GM23338 (cell line): ENCODE measurements around the gene FAM136A. TPM values are rescaled to one million over a fixed set of nuclear protein-coding genes. Genes with fewer than 3 reads are reported as not detected.

Experiments
- ATAC-seq: fragments of 200-7000 bp; cut with Tn5 transposase; 3 replicates; pipeline ENCODE4 v1.9.1; 2020
- DNase-seq: peaks from one replicate; pipeline ENCODE4 v3.0.0-alpha.2; 2015; ENCODE audit warnings: low spot score
- H2AFZ ChIP-seq: fragments of 200-600 bp; sonication (generic); 2 replicates; pipeline ENCODE4 v1.8.0; 2016; ENCODE audit warnings: antibody characterized with exemption, mild to moderate bottlenecking, moderate library complexity
- H3F3A ChIP-seq: fragments of 200-600 bp; sonication (generic); replicated peaks from 2 replicates; pipeline ENCODE4 v1.8.0; 2017; ENCODE audit warnings: antibody characterized with exemption, mixed run types, low read depth
- H3K27ac ChIP-seq: fragments of 200-600 bp; sonication (generic); 2 replicates; pipeline ENCODE4 v1.6.1; 2016; ENCODE audit warnings: low read depth
- H3K27me3 ChIP-seq: fragments of 200-600 bp; sonication (generic); 2 replicates; pipeline ENCODE4 v1.8.0; 2016; ENCODE audit warnings: mild to moderate bottlenecking, mixed run types, moderate library complexity; ENCODE audit not compliant: insufficient read depth
- H3K36me3 ChIP-seq: fragments of 200-600 bp; sonication (generic); 2 replicates; pipeline ENCODE4 v1.8.0; 2016; ENCODE audit warnings: mild to moderate bottlenecking; ENCODE audit not compliant: insufficient read depth
- H3K4me1 ChIP-seq: fragments of 200-600 bp; sonication (generic); 2 replicates; pipeline ENCODE4 v1.8.0; 2016; ENCODE audit warnings: mild to moderate bottlenecking, moderate library complexity; ENCODE audit not compliant: insufficient read depth
- H3K4me2 ChIP-seq: fragments of 200-600 bp; sonication (generic); 2 replicates; pipeline ENCODE4 v1.7.1; 2017; ENCODE audit warnings: mixed run types
- H3K4me3 ChIP-seq: fragments of 200-600 bp; sonication (generic); 2 replicates; pipeline ENCODE4 v1.6.1; 2016; ENCODE audit warnings: mixed run types
- H3K79me2 ChIP-seq: fragments of 200-600 bp; sonication (generic); replicated peaks from 2 replicates; pipeline ENCODE4 v1.8.0; 2017; ENCODE audit warnings: mild to moderate bottlenecking; ENCODE audit not compliant: insufficient read depth
- H3K9me2 ChIP-seq: fragments of 200-600 bp; sonication (generic); 2 replicates; pipeline ENCODE4 v1.8.0; 2017; ENCODE audit not compliant: insufficient read depth
- H4K20me1 ChIP-seq: fragments of 200-600 bp; sonication (generic); replicated peaks from 2 replicates; pipeline ENCODE4 v1.8.0; 2017; ENCODE audit warnings: mild to moderate bottlenecking; ENCODE audit not compliant: insufficient read depth
- H3K27ac Mint-ChIP-seq: 2 replicates; pipeline ENCODE4 v1.8.0; 2020; ENCODE audit warnings: inconsistent platforms, mild to moderate bottlenecking, moderate library complexity, mixed read lengths
- H3K27me3 Mint-ChIP-seq: 3 replicates; pipeline ENCODE4 v1.8.0; 2022; ENCODE audit warnings: low read depth, mild to moderate bottlenecking, moderate library complexity, mixed read lengths, inconsistent platforms; ENCODE audit not compliant: insufficient read depth, poor library complexity
- H3K36me3 Mint-ChIP-seq: 3 replicates; pipeline ENCODE4 v1.8.0; 2021; ENCODE audit warnings: low read depth, mild to moderate bottlenecking, inconsistent platforms, moderate library complexity, mixed read lengths
- H3K4me1 Mint-ChIP-seq: 3 replicates; pipeline ENCODE4 v1.8.0; 2020; ENCODE audit warnings: mild to moderate bottlenecking, inconsistent platforms, mixed read lengths
- H3K4me3 Mint-ChIP-seq: 3 replicates; pipeline ENCODE4 v1.8.0; 2021; ENCODE audit warnings: moderate library complexity, mild to moderate bottlenecking, inconsistent platforms, mixed read lengths
- H3K9me3 Mint-ChIP-seq: 3 replicates; pipeline ENCODE4 v1.8.0; 2020; ENCODE audit warnings: moderate library complexity, mild to moderate bottlenecking, inconsistent platforms, mixed read lengths
- EZH2 ChIP-seq: fragments of 200-600 bp; sonication (generic); IDR thresholded peaks from one replicate; pipeline ENCODE4 v1.8.0; 2017; ENCODE audit warnings: antibody characterized with exemption, mild to moderate bottlenecking, low read depth; ENCODE audit not compliant: unreplicated experiment
- EZH2phosphoT487 ChIP-seq: fragments of 200-600 bp; sonication (generic); IDR thresholded peaks from one replicate; pipeline ENCODE4 v1.8.1; 2018; ENCODE audit warnings: antibody characterized with exemption; ENCODE audit not compliant: unreplicated experiment
- JUNB ChIP-seq: IDR thresholded peaks from one replicate; pipeline ENCODE4 v1.6.1; 2016; ENCODE audit warnings: antibody characterized with exemption; ENCODE audit not compliant: unreplicated experiment
- POLR2AphosphoS5 ChIP-seq: IDR thresholded peaks from 2 replicates; pipeline ENCODE4 v1.6.1; 2016; ENCODE audit warnings: antibody characterized with exemption, low read depth
- STAT1 ChIP-seq: IDR thresholded peaks from one replicate; pipeline ENCODE4 v1.6.1; 2016; ENCODE audit warnings: antibody characterized with exemption; ENCODE audit not compliant: unreplicated experiment
- ZNF331 ChIP-seq: fragments of 250-450 bp; sonication (Bioruptor Pico); IDR thresholded peaks from 2 replicates; pipeline ENCODE4 v1.5.0; 2020; ENCODE audit warnings: low read depth, mild to moderate bottlenecking, moderate library complexity
- polyA plus RNA-seq: library from polyadenylated mRNA; unstranded; fragments of >200 nt; fragmentation: Nextera tagmentation; extraction: Ambion mirVana; gene quantifications from 2 replicates; pipeline ENCODE4 v1.2.1, GENCODE V29; 2016
- total RNA-seq: library from RNA; depleted of rRNA; stranded (reverse); fragments of >200 nt; shearing (Covaris generic); gene quantifications from 2 replicates; pipeline ENCODE4 v1.2.3, GENCODE V29; 2014
- TF ChIP-seq, protein P1 (sequence below): IDR thresholded peaks from 2 replicates; pipeline ENCODE4 v1.6.1; 2016; ENCODE audit warnings: antibody characterized with exemption
- TF ChIP-seq, protein P2 (sequence below): IDR thresholded peaks from one replicate; pipeline ENCODE4 v1.6.1; 2018; ENCODE audit warnings: antibody characterized with exemption; ENCODE audit not compliant: unreplicated experiment
- TF ChIP-seq, protein P3 (sequence below), 2 experiments: fragments of 200-600 bp in 1 of 2; sonication (generic) in 1 of 2; conservative IDR thresholded peaks; 2 replicates each; pipeline versions ENCODE4 v1.5.1 to v1.6.1; 2016 to 2017; ENCODE audit warnings: antibody characterized with exemption in 2 of 2, low read depth in 2 of 2, mild to moderate bottlenecking in 2 of 2, moderate library complexity in 1 of 2

FAM136A gene
- total and polyA plus RNA-seq, 2 experiments from 2014 or later, result 115 to 150 TPM

DNA sequence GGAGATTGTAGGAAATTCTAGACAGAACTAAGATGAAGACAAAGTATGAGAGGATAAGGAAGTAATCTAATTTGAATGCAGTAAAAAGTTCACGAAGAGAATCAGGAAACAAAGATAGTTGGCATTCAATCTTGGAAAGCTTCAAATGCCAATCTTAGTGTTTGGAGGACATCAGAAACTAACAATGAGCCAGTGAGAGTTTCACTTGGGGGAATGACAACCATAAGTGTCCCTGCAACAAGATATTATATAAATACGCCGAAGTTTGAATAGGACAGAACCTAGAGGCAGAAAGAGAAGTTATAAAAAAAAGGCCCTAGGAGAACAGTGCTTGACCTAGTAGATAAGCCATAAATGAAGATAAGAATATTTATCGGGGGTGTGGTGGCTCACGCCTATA lies 19.4 kb downstream of the FAM136A start:
- Histone ChIP-seq H3K4me1 (no peaks in the 10 kb centered on the region), H3K27ac (no peak overlapping the region; the same call in 1 of the 2 replicates), H4K20me1 (peaks cover 37% of the 10 kb centered on the region), H3K4me2 (no peak overlapping the region), H3K36me3 (peaks cover 60% of the 10 kb centered on the region), H3K27me3 (no peaks in the 10 kb centered on the region), H3K4me3 (no peak overlapping the region), H2AFZ (no peak overlapping the region), H3K9me2 (no peaks in the 10 kb centered on the region), H3K79me2 (peaks cover 38% of the 10 kb centered on the region), H3F3A (peaks cover 15% of the 10 kb centered on the region)
- no peaks in the 10 kb centered on the region for H3K27me3 Mint-ChIP-seq
- ATAC-seq, result no peak
- TF ChIP-seq, protein P1, sequence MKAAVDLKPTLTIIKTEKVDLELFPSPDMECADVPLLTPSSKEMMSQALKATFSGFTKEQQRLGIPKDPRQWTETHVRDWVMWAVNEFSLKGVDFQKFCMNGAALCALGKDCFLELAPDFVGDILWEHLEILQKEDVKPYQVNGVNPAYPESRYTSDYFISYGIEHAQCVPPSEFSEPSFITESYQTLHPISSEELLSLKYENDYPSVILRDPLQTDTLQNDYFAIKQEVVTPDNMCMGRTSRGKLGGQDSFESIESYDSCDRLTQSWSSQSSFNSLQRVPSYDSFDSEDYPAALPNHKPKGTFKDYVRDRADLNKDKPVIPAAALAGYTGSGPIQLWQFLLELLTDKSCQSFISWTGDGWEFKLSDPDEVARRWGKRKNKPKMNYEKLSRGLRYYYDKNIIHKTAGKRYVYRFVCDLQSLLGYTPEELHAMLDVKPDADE, result no peak
- TF ChIP-seq JUNB (no peak), EZH2 (no peak), STAT1 (no peak), EZH2phosphoT487 (no peak), ZNF331 (CRISPR knock-in tag) (no peak), POLR2AphosphoS5 (no peak)
- TF ChIP-seq, protein P2, sequence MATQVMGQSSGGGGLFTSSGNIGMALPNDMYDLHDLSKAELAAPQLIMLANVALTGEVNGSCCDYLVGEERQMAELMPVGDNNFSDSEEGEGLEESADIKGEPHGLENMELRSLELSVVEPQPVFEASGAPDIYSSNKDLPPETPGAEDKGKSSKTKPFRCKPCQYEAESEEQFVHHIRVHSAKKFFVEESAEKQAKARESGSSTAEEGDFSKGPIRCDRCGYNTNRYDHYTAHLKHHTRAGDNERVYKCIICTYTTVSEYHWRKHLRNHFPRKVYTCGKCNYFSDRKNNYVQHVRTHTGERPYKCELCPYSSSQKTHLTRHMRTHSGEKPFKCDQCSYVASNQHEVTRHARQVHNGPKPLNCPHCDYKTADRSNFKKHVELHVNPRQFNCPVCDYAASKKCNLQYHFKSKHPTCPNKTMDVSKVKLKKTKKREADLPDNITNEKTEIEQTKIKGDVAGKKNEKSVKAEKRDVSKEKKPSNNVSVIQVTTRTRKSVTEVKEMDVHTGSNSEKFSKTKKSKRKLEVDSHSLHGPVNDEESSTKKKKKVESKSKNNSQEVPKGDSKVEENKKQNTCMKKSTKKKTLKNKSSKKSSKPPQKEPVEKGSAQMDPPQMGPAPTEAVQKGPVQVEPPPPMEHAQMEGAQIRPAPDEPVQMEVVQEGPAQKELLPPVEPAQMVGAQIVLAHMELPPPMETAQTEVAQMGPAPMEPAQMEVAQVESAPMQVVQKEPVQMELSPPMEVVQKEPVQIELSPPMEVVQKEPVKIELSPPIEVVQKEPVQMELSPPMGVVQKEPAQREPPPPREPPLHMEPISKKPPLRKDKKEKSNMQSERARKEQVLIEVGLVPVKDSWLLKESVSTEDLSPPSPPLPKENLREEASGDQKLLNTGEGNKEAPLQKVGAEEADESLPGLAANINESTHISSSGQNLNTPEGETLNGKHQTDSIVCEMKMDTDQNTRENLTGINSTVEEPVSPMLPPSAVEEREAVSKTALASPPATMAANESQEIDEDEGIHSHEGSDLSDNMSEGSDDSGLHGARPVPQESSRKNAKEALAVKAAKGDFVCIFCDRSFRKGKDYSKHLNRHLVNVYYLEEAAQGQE, result no peak
- TF ChIP-seq, protein P3, sequence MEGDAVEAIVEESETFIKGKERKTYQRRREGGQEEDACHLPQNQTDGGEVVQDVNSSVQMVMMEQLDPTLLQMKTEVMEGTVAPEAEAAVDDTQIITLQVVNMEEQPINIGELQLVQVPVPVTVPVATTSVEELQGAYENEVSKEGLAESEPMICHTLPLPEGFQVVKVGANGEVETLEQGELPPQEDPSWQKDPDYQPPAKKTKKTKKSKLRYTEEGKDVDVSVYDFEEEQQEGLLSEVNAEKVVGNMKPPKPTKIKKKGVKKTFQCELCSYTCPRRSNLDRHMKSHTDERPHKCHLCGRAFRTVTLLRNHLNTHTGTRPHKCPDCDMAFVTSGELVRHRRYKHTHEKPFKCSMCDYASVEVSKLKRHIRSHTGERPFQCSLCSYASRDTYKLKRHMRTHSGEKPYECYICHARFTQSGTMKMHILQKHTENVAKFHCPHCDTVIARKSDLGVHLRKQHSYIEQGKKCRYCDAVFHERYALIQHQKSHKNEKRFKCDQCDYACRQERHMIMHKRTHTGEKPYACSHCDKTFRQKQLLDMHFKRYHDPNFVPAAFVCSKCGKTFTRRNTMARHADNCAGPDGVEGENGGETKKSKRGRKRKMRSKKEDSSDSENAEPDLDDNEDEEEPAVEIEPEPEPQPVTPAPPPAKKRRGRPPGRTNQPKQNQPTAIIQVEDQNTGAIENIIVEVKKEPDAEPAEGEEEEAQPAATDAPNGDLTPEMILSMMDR (conservative IDR thresholded peaks at IDR 0.05; ENCODE audit: low read depth in 2 of 2), result no peak
- no peak overlapping the region for H3K4me3 Mint-ChIP-seq
- peaks cover 74% of the 10 kb centered on the region for H3K36me3 Mint-ChIP-seq
- H3K27ac Mint-ChIP-seq, result no peak overlapping the region
- no peak for DNase-seq
- H3K9me3 Mint-ChIP-seq, result no peaks in the 10 kb centered on the region
- no peaks in the 10 kb centered on the region for H3K4me1 Mint-ChIP-seq
